Activated T-cell treated with anti-CD3 and anti-CD28 coated beads, Interleukin-2, amount 50 U/mL, for 72 hours (primary cell): ENCODE results near the gene CFAP58. TPM values are rescaled to one million over a fixed set of nuclear protein-coding genes. Genes with fewer than 3 reads are reported as not detected.
A peak's percentile ranks its signal among the peaks of the same experiment; 100 is the strongest.

Experiments
- ATAC-seq, 2 donors: fragments of 150-1000 bp; cut with Tn5 transposase; replicated peaks in 1 of 2; 2 replicates each; pipeline ENCODE4 v1.10.0; 2021; ENCODE audit warnings: moderate library complexity in 2 of 2, mild to moderate bottlenecking in 1 of 2
- DNase-seq, 2 donors: peaks; one replicate each; pipeline ENCODE4 v3.0.0; 2021 to 2022; ENCODE audit warnings: mixed read lengths in 1 of 2
- H3K27ac Mint-ChIP-seq: one replicate; pipeline ENCODE4 v1.8.0; 2022; ENCODE audit warnings: mild to moderate bottlenecking, moderate library complexity, mixed read lengths
- H3K27me3 Mint-ChIP-seq: one replicate; pipeline ENCODE4 v1.8.0; 2022; ENCODE audit warnings: low read depth, mixed read lengths
- H3K36me3 Mint-ChIP-seq, 2 donors: one replicate each; pipeline ENCODE4 v1.8.0; 2022; ENCODE audit warnings: mixed read lengths in 2 of 2, mild to moderate bottlenecking in 1 of 2; ENCODE audit not compliant: insufficient read depth in 2 of 2
- H3K4me1 Mint-ChIP-seq: one replicate; pipeline ENCODE4 v1.8.0; 2022; ENCODE audit warnings: low read depth, mixed read lengths
- H3K4me3 Mint-ChIP-seq, 2 donors: one replicate each; pipeline ENCODE4 v1.8.0; 2022; ENCODE audit warnings: mild to moderate bottlenecking in 2 of 2, mixed read lengths in 2 of 2, moderate library complexity in 2 of 2
- H3K9me3 Mint-ChIP-seq, 2 donors: one replicate each; pipeline ENCODE4 v1.8.0; 2022; ENCODE audit warnings: mixed read lengths in 2 of 2
- total RNA-seq, 2 donors: library from RNA; stranded (reverse); gene quantifications; one replicate each; pipeline ENCODE4 v1.2.3, GENCODE V29; 2022

The CFAP58 gene
- total RNA-seq, 2 donors from 2014 or later, result 0.72 to 1.1 TPM

DNA sequence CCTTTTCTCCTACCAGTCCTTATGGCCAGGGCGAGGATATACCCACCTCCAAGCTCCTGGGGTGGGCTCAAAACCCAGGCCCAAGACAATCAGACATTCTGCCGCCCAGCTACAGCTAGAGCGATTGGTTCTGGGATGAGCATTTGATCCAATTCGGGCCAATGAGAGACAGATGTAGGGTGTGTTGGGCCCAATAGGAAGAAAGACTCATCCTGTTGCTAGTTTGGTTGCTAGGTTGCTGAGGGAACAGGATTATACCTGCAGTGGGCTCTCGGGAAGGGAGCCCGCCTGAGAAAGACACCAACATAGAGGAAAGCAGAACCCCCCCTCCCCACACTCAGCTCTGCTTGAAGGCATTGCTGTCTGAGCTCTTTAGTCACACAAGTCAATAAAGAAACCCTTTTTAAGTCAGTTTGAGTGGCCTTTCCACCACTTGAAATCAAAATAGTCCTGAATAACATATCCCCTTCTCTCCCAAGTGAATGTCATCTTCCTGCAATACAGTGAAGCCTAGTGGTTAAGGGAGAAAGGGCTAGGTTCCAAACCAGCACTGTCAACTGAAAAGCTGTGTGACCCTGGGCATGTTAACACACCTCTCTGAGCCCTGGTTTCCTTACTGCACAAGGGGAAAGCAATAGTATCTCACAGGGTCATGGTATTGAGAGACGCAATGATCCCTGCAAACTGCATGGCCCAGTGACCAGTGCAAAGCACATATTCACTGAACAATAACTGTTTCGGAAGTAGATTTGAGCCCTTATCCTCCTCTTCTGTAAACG lies 37.1 kb upstream of the CFAP58 start:
- H3K9me3 Mint-ChIP-seq, result no peaks in the 10 kb centered on the region
- ATAC-seq (no peak), DNase-seq (no peak)
- no peaks in the 10 kb centered on the region for H3K27me3 Mint-ChIP-seq
- H3K27ac Mint-ChIP-seq, result no peak overlapping the region
- H3K36me3 Mint-ChIP-seq, result peaks cover 0 to 14% of the 10 kb centered on the region in 2 donors
- no peak overlapping the region for H3K4me3 Mint-ChIP-seq
- peaks cover 17% of the 10 kb centered on the region for H3K4me1 Mint-ChIP-seq

DNA sequence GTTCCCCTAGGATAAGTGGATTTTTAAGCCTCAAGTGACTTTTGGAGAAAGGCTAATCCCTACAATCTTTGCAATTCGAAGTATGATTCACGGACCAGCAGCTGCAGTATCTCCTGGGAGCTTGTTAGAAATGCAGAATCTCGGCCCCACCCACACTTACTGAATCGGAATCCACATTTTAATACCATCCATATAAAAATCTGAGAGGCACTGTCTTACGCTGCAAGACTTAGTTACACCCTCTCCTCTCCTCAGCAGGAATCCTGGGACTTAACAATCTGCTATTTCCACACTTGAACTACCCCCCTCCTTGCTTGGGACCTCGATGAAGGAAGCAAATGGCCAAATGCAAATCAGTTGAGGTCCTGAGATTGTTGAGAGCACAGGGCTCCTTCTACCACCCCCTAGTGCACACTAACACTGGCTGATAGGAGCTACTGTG lies 36.3 kb upstream of the CFAP58 start:
- Mint-ChIP-seq H3K4me3 (no peak overlapping the region), H3K36me3 (peaks cover 0 to 11% of the 10 kb centered on the region in 2 donors), H3K27me3 (no peaks in the 10 kb centered on the region), H3K4me1 (peaks cover 24% of the 10 kb centered on the region), H3K9me3 (no peaks in the 10 kb centered on the region), H3K27ac (no peak overlapping the region)
- no peak for DNase-seq
- ATAC-seq, result no peak

DNA sequence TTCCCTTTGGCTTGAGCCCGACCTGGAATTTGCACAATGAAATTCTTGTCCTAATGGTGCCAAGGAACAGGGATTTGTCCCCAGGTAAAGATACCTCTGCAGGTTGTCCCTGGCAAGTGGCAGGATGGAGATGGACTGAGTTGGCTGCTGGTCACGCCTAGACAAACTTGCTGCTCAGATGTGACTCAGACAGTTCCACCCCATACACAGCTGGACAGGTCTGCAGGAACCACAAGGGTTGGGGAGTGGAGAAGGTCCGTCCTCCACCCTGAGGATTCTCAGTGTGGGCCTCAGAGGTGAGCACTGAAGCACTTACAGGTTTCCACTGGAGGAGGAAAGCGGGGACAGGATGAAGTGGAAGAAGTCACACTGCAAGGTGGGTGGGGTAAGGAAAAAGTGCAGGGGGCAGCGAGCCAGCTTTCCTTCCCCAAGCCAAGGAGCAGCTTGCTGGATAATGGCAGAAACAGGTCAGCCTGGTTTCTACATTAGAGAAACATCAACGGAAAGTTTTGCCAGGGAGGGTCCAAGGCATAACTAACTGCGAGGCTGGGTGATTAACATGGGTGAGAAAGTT lies 35.8 kb upstream of the CFAP58 start:
- no peak overlapping the region for H3K27ac Mint-ChIP-seq

DNA sequence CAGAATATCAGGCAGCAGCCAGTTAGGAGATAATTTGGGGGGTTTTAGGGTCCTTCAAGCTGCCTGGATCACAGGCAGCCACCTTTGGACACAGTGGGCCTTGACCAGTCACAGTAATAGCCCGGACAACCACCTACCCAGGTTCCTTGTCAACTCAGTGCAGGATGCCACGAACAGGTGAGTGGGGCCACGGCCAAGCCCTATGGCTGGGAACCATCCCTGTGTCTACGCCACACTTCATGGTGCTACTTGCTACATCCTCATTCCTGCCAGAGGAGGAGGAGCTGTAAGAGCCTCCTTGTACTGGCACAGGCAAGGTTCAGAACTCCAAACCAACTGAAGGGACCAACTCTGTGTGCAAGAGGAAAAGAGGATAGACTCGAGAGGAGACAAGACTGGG lies 35.3 kb upstream of the CFAP58 start:
- no peaks in the 10 kb centered on the region for H3K27me3 Mint-ChIP-seq
- ATAC-seq, result no peak
- H3K27ac Mint-ChIP-seq, result no peak overlapping the region
- DNase-seq, result no peak
- H3K4me3 Mint-ChIP-seq, result no peak overlapping the region
- H3K9me3 Mint-ChIP-seq, result no peaks in the 10 kb centered on the region
- peaks cover 0 to 5% of the 10 kb centered on the region in 2 donors for H3K36me3 Mint-ChIP-seq
- H3K4me1 Mint-ChIP-seq, result peaks cover 35% of the 10 kb centered on the region

More for the DNA sequence above, 35.8 kb upstream of the CFAP58 start:
- peaks cover 30% of the 10 kb centered on the region for H3K4me1 Mint-ChIP-seq
- H3K4me3 Mint-ChIP-seq, result no peak overlapping the region
- no peak for DNase-seq
- H3K9me3 Mint-ChIP-seq, result no peaks in the 10 kb centered on the region
- H3K36me3 Mint-ChIP-seq, result peaks cover 0 to 9% of the 10 kb centered on the region in 2 donors
- ATAC-seq, result no peak
- no peaks in the 10 kb centered on the region for H3K27me3 Mint-ChIP-seq

DNA sequence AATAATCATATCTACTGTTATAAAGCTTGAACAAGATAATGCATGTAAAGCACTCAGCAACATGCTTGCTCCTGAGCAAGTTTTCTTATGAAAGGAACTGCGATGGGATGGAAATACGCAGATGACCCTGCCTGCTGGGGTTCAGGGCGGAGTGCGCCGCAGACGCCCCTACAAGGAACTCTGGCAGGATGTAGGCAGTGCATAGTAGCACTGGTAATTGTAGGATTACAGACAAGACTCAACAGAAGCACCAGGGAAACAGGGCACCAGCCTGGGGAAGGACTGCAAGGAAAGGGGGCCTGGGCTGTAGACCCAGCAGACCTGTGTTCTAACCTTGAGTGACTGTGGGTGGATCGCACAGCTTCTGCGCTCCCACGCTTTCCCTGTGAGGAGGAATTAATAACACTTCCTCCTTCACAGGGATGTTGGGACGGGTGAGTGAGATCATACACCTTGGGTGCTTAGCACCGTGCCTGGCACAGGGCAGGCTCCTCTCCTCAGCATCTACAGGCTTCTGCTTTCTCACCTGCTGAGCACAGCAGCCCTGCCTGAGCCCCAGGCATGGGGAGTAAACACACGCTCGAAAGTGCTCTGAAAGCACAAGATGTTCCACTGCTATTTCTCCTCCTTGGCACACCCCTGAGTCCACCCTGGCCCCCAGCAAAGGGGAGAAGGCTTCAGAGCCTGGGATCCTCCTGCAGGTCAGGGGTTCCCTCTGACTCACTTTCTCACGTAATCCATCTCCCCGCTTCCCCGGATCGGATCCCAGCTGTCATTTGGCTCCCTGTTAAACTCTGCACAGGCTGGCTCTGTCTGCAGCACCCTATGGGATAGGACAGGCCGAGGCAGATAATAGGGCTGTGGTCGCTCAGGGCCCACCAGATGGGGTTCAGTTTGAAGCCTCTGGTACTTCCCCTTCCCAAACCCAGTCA lies 34.6 kb upstream of the CFAP58 start:
- no peaks in the 10 kb centered on the region for H3K9me3 Mint-ChIP-seq
- no peak for DNase-seq
- peaks cover 0 to 5% of the 10 kb centered on the region in 2 donors for H3K36me3 Mint-ChIP-seq
- peaks cover 42% of the 10 kb centered on the region for H3K4me1 Mint-ChIP-seq
- peak overlapping the region; percentile 42 for H3K27ac Mint-ChIP-seq
- no peak overlapping the region for H3K4me3 Mint-ChIP-seq
- no peaks in the 10 kb centered on the region for H3K27me3 Mint-ChIP-seq
- peak in 1 of 2 donors; percentile 11 for ATAC-seq

DNA sequence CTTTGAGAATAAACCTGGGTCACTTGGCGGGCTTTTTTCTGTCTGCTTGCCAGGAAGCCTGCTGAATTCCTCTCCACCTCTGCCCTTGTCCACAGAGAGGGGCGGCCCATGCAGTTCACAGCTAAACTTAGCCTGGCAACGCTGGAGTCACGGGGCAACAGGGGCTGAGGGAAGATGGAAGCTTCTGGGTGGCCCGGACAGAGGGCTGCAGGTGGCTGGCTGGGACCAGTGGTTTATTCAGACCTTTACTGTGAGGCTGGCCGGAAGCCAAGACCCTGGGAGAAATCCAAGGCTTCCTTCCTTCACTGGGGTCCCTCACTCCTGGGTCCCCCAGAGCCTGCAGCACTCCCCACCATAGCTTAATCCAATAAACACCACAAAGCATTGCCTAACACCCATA lies 32.4 kb upstream of the CFAP58 start:
- H3K4me3 Mint-ChIP-seq, result no peak overlapping the region
- H3K27ac Mint-ChIP-seq, result peak overlapping the region; percentile 95
- peaks cover 3 to 5% of the 10 kb centered on the region in 2 donors for H3K36me3 Mint-ChIP-seq
- H3K27me3 Mint-ChIP-seq, result no peaks in the 10 kb centered on the region
- no peak for ATAC-seq
- no peak for DNase-seq
- H3K9me3 Mint-ChIP-seq, result no peaks in the 10 kb centered on the region
- H3K4me1 Mint-ChIP-seq, result peaks cover 64% of the 10 kb centered on the region

DNA sequence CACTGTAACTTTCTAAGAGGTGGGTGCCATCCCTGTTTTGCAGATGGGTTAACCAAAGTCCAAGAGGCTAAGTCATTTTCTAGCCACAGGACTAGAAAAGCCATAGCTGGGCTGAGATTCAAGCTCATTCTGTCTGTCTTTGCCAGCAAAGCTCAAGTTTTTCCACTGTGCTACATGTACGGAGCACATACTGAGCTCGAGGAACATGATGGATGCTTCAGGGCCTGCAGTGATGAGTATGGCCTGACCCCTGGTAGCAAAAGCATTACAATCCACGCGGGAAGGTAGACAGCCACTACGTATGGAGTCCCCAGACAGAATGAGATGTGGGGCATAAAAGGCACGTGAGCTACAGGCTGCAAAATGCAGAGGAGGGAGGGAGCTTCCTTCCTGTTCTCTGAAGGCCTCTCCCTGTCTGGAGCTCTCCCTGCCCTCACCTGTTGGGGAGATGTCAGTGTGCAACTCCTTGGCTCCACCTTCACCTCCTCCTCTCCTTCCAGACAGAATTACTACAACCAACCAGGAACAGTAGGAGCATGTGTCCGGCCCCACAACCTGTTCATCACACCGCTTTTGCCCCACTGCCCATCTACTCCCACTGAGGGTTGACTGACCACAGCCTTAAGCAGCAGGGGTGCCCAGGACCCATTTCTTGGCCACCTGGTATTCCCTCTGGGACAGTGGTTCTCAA lies 31.8 kb upstream of the CFAP58 start:
- H3K4me1 Mint-ChIP-seq, result peaks cover 70% of the 10 kb centered on the region
- no peak for DNase-seq
- ATAC-seq, result no peak
- peak overlapping the region; percentile 55 to 65 for H3K4me3 Mint-ChIP-seq
- H3K9me3 Mint-ChIP-seq, result no peaks in the 10 kb centered on the region
- peaks cover 3 to 5% of the 10 kb centered on the region in 2 donors for H3K36me3 Mint-ChIP-seq
- H3K27ac Mint-ChIP-seq, result peak overlapping the region; percentile 95
- no peaks in the 10 kb centered on the region for H3K27me3 Mint-ChIP-seq

DNA sequence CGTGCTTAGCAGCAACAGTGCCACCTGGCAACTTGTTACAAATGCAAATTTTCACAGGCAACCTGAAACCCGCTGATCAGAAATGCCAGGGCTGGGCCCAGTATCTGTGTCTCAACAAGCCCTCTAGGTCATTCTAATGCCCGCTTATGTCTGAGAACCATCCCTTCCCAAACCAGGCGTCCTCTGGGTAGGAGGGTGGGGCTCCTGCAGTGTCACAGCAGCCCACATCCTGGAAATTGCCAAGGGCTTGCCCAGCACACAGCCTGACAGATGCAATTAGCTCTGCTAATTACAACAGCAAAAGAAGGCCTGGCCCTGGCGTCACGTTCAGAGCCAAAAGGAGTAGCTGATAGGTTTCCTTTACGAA lies 31.2 kb upstream of the CFAP58 start:
- H3K27ac Mint-ChIP-seq, result peak overlapping the region; percentile 95
- peaks cover 3 to 5% of the 10 kb centered on the region in 2 donors for H3K36me3 Mint-ChIP-seq
- ATAC-seq (peak; percentile 13 to 49), DNase-seq (no peak)
- no peaks in the 10 kb centered on the region for H3K27me3 Mint-ChIP-seq
- H3K4me1 Mint-ChIP-seq, result peaks cover 76% of the 10 kb centered on the region
- H3K4me3 Mint-ChIP-seq, result peak overlapping the region; percentile 55 to 65
- no peaks in the 10 kb centered on the region for H3K9me3 Mint-ChIP-seq

DNA sequence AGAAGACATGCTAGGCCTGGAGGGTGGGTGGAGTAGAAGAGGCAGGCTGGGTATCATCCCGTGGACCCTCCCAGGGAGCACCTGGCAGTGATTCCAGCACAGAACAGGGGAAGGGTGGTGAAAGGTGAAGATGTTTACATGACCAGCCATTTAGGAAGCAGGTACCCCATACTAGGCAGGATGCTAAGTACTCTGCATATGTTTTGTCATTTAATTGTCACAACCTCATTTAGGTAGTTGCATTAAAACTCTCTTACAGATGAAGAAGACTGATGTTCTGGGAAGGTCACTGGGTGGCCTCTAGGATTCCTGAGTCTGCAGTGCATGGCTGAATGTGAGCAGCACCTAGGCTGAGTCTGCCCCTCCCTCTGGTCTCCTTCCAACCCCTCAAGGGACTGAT lies 30.5 kb upstream of the CFAP58 start:
- ATAC-seq, result no peak

DNA sequence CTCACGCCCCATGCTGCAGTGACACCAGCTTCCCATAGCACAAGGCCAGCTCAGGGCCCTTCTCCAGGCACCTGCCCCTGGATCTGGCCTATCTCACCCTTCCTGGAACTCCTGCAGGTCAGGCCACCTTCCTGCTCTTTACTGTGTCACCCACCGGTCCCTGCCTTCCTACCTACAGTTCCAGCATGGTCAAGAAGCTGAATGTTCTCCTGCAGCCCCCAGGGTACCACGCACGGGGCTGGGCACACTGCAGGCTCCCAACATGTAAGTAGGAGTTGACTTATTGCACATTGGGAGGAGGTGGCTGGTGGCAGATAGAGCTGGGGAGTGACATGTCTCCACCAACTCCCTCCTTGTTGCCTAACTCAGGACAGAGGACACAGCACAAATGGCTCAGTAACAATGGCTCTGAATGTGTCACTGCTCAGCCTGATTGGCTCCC lies 29.9 kb upstream of the CFAP58 start:
- H3K4me1 Mint-ChIP-seq, result peaks cover 84% of the 10 kb centered on the region
- peak overlapping the region; percentile 59 for H3K27ac Mint-ChIP-seq
- H3K4me3 Mint-ChIP-seq, result peak overlapping the region; percentile 55 to 60
- ATAC-seq (no peak), DNase-seq (no peak)
- no peaks in the 10 kb centered on the region for H3K9me3 Mint-ChIP-seq
- H3K27me3 Mint-ChIP-seq, result no peaks in the 10 kb centered on the region
- peaks cover 3 to 5% of the 10 kb centered on the region in 2 donors for H3K36me3 Mint-ChIP-seq

More for the DNA sequence above, 30.5 kb upstream of the CFAP58 start:
- H3K36me3 Mint-ChIP-seq, result peaks cover 3 to 5% of the 10 kb centered on the region in 2 donors
- peak overlapping the region; percentile 95 for H3K27ac Mint-ChIP-seq
- H3K27me3 Mint-ChIP-seq, result no peaks in the 10 kb centered on the region
- DNase-seq, result no peak
- peak overlapping the region; percentile 55 to 65 for H3K4me3 Mint-ChIP-seq
- peaks cover 82% of the 10 kb centered on the region for H3K4me1 Mint-ChIP-seq
- H3K9me3 Mint-ChIP-seq, result no peaks in the 10 kb centered on the region

DNA sequence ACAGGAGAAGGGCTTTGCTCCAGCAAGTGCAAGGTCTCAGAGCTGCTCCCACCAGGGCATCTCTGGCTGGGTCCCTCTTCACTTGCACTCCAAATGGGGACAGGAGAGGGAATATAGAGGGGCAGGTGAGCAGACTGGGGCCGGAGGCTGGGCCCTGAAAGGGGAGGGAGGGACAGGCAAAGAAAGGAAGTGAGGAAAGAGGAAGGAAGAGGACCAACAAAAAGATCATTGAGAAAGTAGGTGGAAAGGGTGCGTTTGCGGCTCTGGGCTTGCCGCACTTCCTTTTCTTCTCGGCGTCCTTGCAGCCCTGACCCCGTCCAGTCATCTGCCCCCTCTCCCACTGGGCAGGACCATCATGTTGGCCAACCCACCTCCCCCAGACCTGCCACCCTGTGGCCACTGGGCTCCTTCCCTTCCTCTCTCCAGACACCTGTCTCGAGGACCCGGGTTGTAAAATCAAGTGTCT lies 29.4 kb upstream of the CFAP58 start:
- peak overlapping the region; percentile 55 to 60 for H3K4me3 Mint-ChIP-seq
- ATAC-seq, result no peak
- no peak for DNase-seq
- peak overlapping the region; percentile 44 for H3K27ac Mint-ChIP-seq
- H3K9me3 Mint-ChIP-seq, result no peaks in the 10 kb centered on the region
- H3K36me3 Mint-ChIP-seq, result peaks cover 3 to 5% of the 10 kb centered on the region in 2 donors
- peaks cover 84% of the 10 kb centered on the region for H3K4me1 Mint-ChIP-seq
- H3K27me3 Mint-ChIP-seq, result no peaks in the 10 kb centered on the region

DNA sequence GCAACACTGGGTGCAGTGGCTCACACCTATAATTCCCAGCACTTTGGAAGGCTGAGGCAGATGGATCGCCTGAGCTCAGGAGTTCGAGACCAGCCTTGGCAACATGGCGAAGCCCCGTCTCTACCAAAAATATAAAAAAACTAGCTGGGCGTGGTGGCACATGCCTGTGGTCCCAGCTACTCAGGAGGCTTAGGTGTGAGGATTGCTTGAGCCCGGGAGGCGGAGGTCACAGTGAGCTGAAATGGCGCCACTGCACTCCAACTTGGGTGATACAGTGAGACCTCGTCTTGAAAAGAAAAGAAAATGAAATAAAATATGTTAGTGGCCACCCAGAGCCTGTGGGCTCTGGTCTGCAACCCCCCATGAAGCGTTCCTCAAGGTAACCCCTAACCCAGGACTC lies 28.7 kb upstream of the CFAP58 start:
- no peak for ATAC-seq
- no peaks in the 10 kb centered on the region for H3K27me3 Mint-ChIP-seq
- peaks cover 85% of the 10 kb centered on the region for H3K4me1 Mint-ChIP-seq
- no peak for DNase-seq
- H3K36me3 Mint-ChIP-seq, result peaks cover 3 to 5% of the 10 kb centered on the region in 2 donors
- no peaks in the 10 kb centered on the region for H3K9me3 Mint-ChIP-seq
- peak overlapping the region; percentile 25 for H3K27ac Mint-ChIP-seq
- H3K4me3 Mint-ChIP-seq, result peak overlapping the region; percentile 55 to 60
